OCI-LY3 (cell line): Measurements from ENCODE around the gene NCOA6.
A peak's percentile ranks its signal among the peaks of the same experiment; 100 is the strongest.

Experiments used
- H2AFZ ChIP-seq: fragments of 200-600, 300-600 bp; shearing (Covaris generic); 2 replicates; pipeline ENCODE4 v1.6.0; 2014; ENCODE audit warnings: antibody characterized with exemption, low read depth, low read length
- H3K27ac ChIP-seq: fragments of 200-600, 300-600 bp; sonication (generic); 2 replicates; pipeline ENCODE4 v1.5.1; 2014; ENCODE audit warnings: mild to moderate bottlenecking, low read length, moderate library complexity, mixed read lengths
- H3K27me3 ChIP-seq: fragments of 200-600, 300-600 bp; sonication (generic); 2 replicates; pipeline ENCODE4 v1.6.1; 2014; ENCODE audit warnings: low read depth, low read length, mixed read lengths
- H3K36me3 ChIP-seq: fragments of 200-600, 300-600 bp; sonication (generic); replicated peaks from 2 replicates; pipeline ENCODE3; 2014; ENCODE audit warnings: low read depth, low read length, mixed read lengths
- H3K4me1 ChIP-seq: fragments of 300-600, 200-600 bp; sonication (generic); 2 replicates; pipeline ENCODE4 v1.6.1; 2014; ENCODE audit warnings: low read length, mixed read lengths
- H3K4me2 ChIP-seq: fragments of 200-600, 300-600 bp; sonication (generic); 2 replicates; pipeline ENCODE4 v1.6.1; 2014; ENCODE audit warnings: low read length, mixed read lengths
- H3K4me3 ChIP-seq: fragments of 300-600, 200-600 bp; sonication (generic); 2 replicates; pipeline ENCODE4 v1.5.1; 2014; ENCODE audit warnings: antibody characterized with exemption, mild to moderate bottlenecking, low read length, moderate library complexity
- H3K79me2 ChIP-seq: fragments of 300-600, 200-600 bp; shearing (Covaris generic); 2 replicates; pipeline ENCODE4 v1.6.1; 2014; ENCODE audit warnings: mild to moderate bottlenecking, low read length, mixed read lengths
- H3K9ac ChIP-seq: fragments of 300-600, 200-600 bp; shearing (Covaris generic); 2 replicates; pipeline ENCODE4 v1.6.0; 2014; ENCODE audit warnings: mild to moderate bottlenecking, low read length, moderate library complexity
- H3K9me3 ChIP-seq: fragments of 200-600, 300-600 bp; shearing (Covaris generic); 2 replicates; pipeline ENCODE4 v1.6.1; 2014; ENCODE audit warnings: low read length, mixed read lengths; ENCODE audit not compliant: insufficient read depth
- H4K20me1 ChIP-seq: fragments of 200-600, 300-600 bp; sonication (generic); 2 replicates; pipeline ENCODE4 v1.6.1; 2016; ENCODE audit warnings: low read length, mixed read lengths; ENCODE audit not compliant: insufficient read depth
- CTCF ChIP-seq: fragments of 200-600, 300-600 bp; sonication (generic); IDR thresholded peaks from 2 replicates; pipeline ENCODE4 v1.5.1; 2014; ENCODE audit warnings: antibody characterized with exemption, low read length, low read depth
- EZH2phosphoT487 ChIP-seq: fragments of 200-600 bp; shearing (Covaris generic); IDR thresholded peaks from 2 replicates; pipeline ENCODE4 v1.6.1; 2018; ENCODE audit warnings: antibody characterized with exemption, mixed run types, low read depth

The NCOA6 gene

GRCh38 chr20:34825530-34826362, at the start of gene NCOA6:
TSS of gene NCOA6 (minus strand) at chr20:34825651. CDS start at chr20:34782355, 43,296 bp downstream.
- TF ChIP-seq CTCF (no peak), EZH2phosphoT487 (no peak)
- peak within 1 kb of the TSS; percentile 99 for H2AFZ ChIP-seq
- peaks cover 45% of the 10 kb centered on the region for H3K79me2 ChIP-seq

GRCh38 chr20:34874094-34874654, 48.7 kb upstream of the NCOA6 start:
- Histone ChIP-seq H3K27me3 (0 out of 2 replicates have a peak, but pooled peaks cover 3% of the 10 kb centered on the region), H3K9ac (no peak overlapping the region), H3K36me3 (no peaks in the 10 kb centered on the region), H2AFZ (0 out of 2 replicates have a peak overlapping the region, but pooled peaks have one; percentile 16), H3K27ac (no peak overlapping the region), H3K4me2 (no peak overlapping the region), H4K20me1 (no peaks in the 10 kb centered on the region), H3K4me3 (no peak overlapping the region), H3K9me3 (no peaks in the 10 kb centered on the region), H3K79me2 (no peaks in the 10 kb centered on the region), H3K4me1 (peaks cover 23% of the 10 kb centered on the region)
- TF ChIP-seq EZH2phosphoT487: no peak
- peak; percentile 98 for TF ChIP-seq CTCF

More at GRCh38 chr20:34825530-34826362, at the start of gene NCOA6:
- Histone ChIP-seq H3K27ac (peak within 1 kb of the TSS; percentile 65), H3K4me1 (peaks cover 12% of the 10 kb centered on the region), H3K9ac (peak within 1 kb of the TSS; percentile 95), H3K27me3 (peaks cover 11% of the 10 kb centered on the region), H3K9me3 (no peaks in the 10 kb centered on the region), H3K4me3 (peak within 1 kb of the TSS; percentile 81), H3K36me3 (peaks cover 6% of the 10 kb centered on the region), H4K20me1 (peaks cover 31% of the 10 kb centered on the region), H3K4me2 (peak within 1 kb of the TSS; percentile 93)

GRCh38 chr20:34873583-34874093, 48.2 kb upstream of the NCOA6 start:
- H3K4me1 ChIP-seq: peaks cover 23% of the 10 kb centered on the region
- no peak overlapping the region for H2AFZ ChIP-seq
- 0 out of 2 replicates have a peak, but pooled peaks cover 3% of the 10 kb centered on the region for H3K27me3 ChIP-seq
- H3K36me3 ChIP-seq: no peaks in the 10 kb centered on the region
- no peaks in the 10 kb centered on the region for H3K79me2 ChIP-seq
- H3K9ac ChIP-seq: 0 out of 2 replicates have a peak overlapping the region, but pooled peaks have one; percentile 49
- TF ChIP-seq CTCF (no peak), EZH2phosphoT487 (no peak)
- H3K4me3 ChIP-seq: peak overlapping the region; percentile 77
- no peaks in the 10 kb centered on the region for H4K20me1 ChIP-seq
- H3K4me2 ChIP-seq: peak overlapping the region; percentile 81
- no peak overlapping the region for H3K27ac ChIP-seq
- no peaks in the 10 kb centered on the region for H3K9me3 ChIP-seq
